Smooth muscle cell (in vitro differentiated cells): ENCODE results near the gene SWI5. TPM values are rescaled to one million over a fixed set of nuclear protein-coding genes. Genes with fewer than 3 reads are reported as not detected.
A peak's percentile ranks its signal among the peaks of the same experiment; 100 is the strongest.

Source experiments
- DNase-seq: peaks from one replicate; lab custom pipeline; 2025; ENCODE audit not compliant: unreplicated experiment; lab: John Stamatoyannopoulos, UW
- H2AFZ ChIP-seq: fragments of 200-600 bp; sonication (generic); 2 replicates; pipeline ENCODE4 v1.6.0; 2016; ENCODE audit warnings: antibody characterized with exemption, low read depth, mild to moderate bottlenecking
- H3F3A ChIP-seq: fragments of 200-600 bp; sonication (generic); 2 replicates; pipeline ENCODE4 v1.6.0; 2017; ENCODE audit warnings: antibody characterized with exemption, low read depth
- H3K27ac ChIP-seq: fragments of 200-600 bp; sonication (generic); 2 replicates; pipeline ENCODE4 v1.5.1; 2016; ENCODE audit warnings: low read depth, mild to moderate bottlenecking
- H3K27me3 ChIP-seq: fragments of 200-600 bp; sonication (generic); 2 replicates; pipeline ENCODE4 v1.6.1; 2016; ENCODE audit warnings: low read depth, mild to moderate bottlenecking
- H3K36me3 ChIP-seq: fragments of 200-600 bp; sonication (generic); 2 replicates; pipeline ENCODE4 v1.5.1; 2016; ENCODE audit warnings: low read depth
- H3K4me1 ChIP-seq: fragments of 200-600 bp; sonication (generic); 2 replicates; pipeline ENCODE4 v1.5.1; 2016; ENCODE audit warnings: low read depth
- H3K4me2 ChIP-seq: fragments of 200-600 bp; sonication (generic); 2 replicates; pipeline ENCODE4 v1.6.0; 2016; ENCODE audit warnings: mild to moderate bottlenecking
- H3K4me3 ChIP-seq: fragments of 200-600 bp; sonication (generic); 2 replicates; pipeline ENCODE4 v1.5.1; 2016; ENCODE audit warnings: mild to moderate bottlenecking
- H3K79me2 ChIP-seq: fragments of 200-600 bp; sonication (generic); 2 replicates; pipeline ENCODE4 v1.6.0; 2016; ENCODE audit warnings: low read depth, mild to moderate bottlenecking
- H3K9ac ChIP-seq: fragments of 200-600 bp; sonication (generic); 2 replicates; pipeline ENCODE4 v1.6.0; 2016; ENCODE audit warnings: low read depth
- H3K9me3 ChIP-seq: fragments of 200-600 bp; sonication (generic); replicated peaks from 2 replicates; pipeline ENCODE4 v1.5.1; 2016; ENCODE audit warnings: low read depth
- H4K20me1 ChIP-seq: fragments of 200-600 bp; sonication (generic); 2 replicates; pipeline ENCODE4 v1.6.0; 2016; ENCODE audit warnings: low read depth
- CTCF ChIP-seq: fragments of 200-600 bp; sonication (generic); IDR thresholded peaks from 2 replicates; pipeline ENCODE4 v1.5.1; 2017; ENCODE audit warnings: borderline replicate concordance, mild to moderate bottlenecking, antibody characterized with exemption; ENCODE audit not compliant: insufficient read depth, poor library complexity, severe bottlenecking
- WGBS: methylation state at CpG from one replicate; pipeline ENCODE4 v1.1.7; 2016; ENCODE audit warnings: low lambda C conversion rate; 5-methylcytosine and 5-hydroxymethylcytosine counted together
- polyA plus RNA-seq: library from polyadenylated mRNA; unstranded; fragments of >200 nt; fragmentation: Nextera tagmentation; extraction: Ambion mirVana; gene quantifications from 2 replicates; pipeline ENCODE4 v1.2.1, GENCODE V29; 2016
- total RNA-seq: library from RNA; depleted of rRNA; stranded (reverse); fragments of >200 nt; gene quantifications from 2 replicates; pipeline ENCODE4 v1.2.3, GENCODE V29; 2014

The SWI5 gene
- total and polyA plus RNA-seq, 2 experiments from 2014 or later, result 47.1 to 77.2 TPM

GRCh38 chr9:128254855-128255759, 21.0 kb upstream of the SWI5 start:
- no peaks in the 10 kb centered on the region for H3K4me1 ChIP-seq
- peak overlapping the region; percentile 28 for H3K27ac ChIP-seq
- H3K4me3 ChIP-seq, result no peak overlapping the region
- peak; percentile 39 for DNase-seq
- H3F3A ChIP-seq, result peaks cover 9% of the 10 kb centered on the region
- H3K9me3 ChIP-seq, result no peaks in the 10 kb centered on the region
- peaks cover 5% of the 10 kb centered on the region for H3K36me3 ChIP-seq
- H3K9ac ChIP-seq, result no peak overlapping the region
- no peak overlapping the region for H2AFZ ChIP-seq
- TF ChIP-seq CTCF, result peak; percentile 83
- 64% methylated on average over 18 of the region's 18 CpGs for WGBS
- no peaks in the 10 kb centered on the region for H3K27me3 ChIP-seq
- H4K20me1 ChIP-seq, result peaks cover 27% of the 10 kb centered on the region
- H3K79me2 ChIP-seq, result no peaks in the 10 kb centered on the region
- H3K4me2 ChIP-seq, result no peak overlapping the region

- Histone ChIP-seq H3K9ac (no peak overlapping the region), H3K9me3 (no peaks in the 10 kb centered on the region), H3K27me3 (no peaks in the 10 kb centered on the region), H3K4me1 (no peaks in the 10 kb centered on the region), H4K20me1 (peaks cover 33% of the 10 kb centered on the region), H3F3A (peaks cover 10% of the 10 kb centered on the region), H3K36me3 (peaks cover 5% of the 10 kb centered on the region), H3K4me3 (no peak overlapping the region), H3K27ac (no peak overlapping the region), H3K4me2 (no peak overlapping the region), H2AFZ (no peak overlapping the region), H3K79me2 (no peaks in the 10 kb centered on the region)
- no peak for DNase-seq
- 96% methylated on average over 23 of the region's 23 CpGs for WGBS
- no peak for TF ChIP-seq CTCF
These were observed 18.8 kb upstream of the SWI5 start for GRCh38 chr9:128257086-128257825.

GRCh38 chr9:128257907-128258306, 18.2 kb upstream of the SWI5 start:
- Histone ChIP-seq H3K4me3 (no peak overlapping the region), H2AFZ (no peak overlapping the region), H4K20me1 (peaks cover 40% of the 10 kb centered on the region), H3K9me3 (no peaks in the 10 kb centered on the region), H3K36me3 (peaks cover 9% of the 10 kb centered on the region), H3K27me3 (no peaks in the 10 kb centered on the region), H3K79me2 (no peaks in the 10 kb centered on the region), H3K9ac (no peak overlapping the region), H3K27ac (no peak overlapping the region), H3K4me2 (no peak overlapping the region), H3F3A (peaks cover 11% of the 10 kb centered on the region), H3K4me1 (no peaks in the 10 kb centered on the region)
- no peak for TF ChIP-seq CTCF
- WGBS, result 95% methylated on average over 11 of the region's 11 CpGs
- DNase-seq, result no peak
